ENCODE data around the gene MAPK8IP3. TPM values are rescaled to one million over a fixed set of nuclear protein-coding genes. Genes with fewer than 3 reads are reported as not detected.

The MAPK8IP3 gene
- total and polyA plus RNA-seq, 7 experiments from 2014 or later, result 1.7 to 299 (median 244) TPM

DNA sequence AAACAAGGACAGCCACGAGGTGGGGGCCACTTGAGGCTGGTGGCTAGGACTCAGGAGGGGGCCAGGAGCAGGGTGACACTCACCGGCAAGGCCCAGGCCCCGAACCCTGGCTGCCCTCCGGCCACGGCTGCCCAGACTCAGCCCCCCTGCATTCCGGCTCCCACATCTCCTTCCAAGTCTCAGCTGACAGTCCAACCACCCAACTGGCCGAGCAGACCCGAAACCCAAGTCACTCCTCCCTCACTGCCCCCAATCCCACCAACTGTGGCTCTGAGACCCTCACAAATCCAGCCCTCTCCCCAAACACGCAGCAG lies 111.2 kb downstream of the MAPK8IP3 start:
- Mint-ChIP-seq H3K9me3 (no peaks in the 10 kb centered on the region), H3K27ac (peak overlapping the region in 2 of 9 donors; percentile 33 to 46), H3K4me1 (peaks cover 6 to 14% (median 9%) of the 10 kb centered on the region in 7 donors), H3K4me3 (no peak overlapping the region), H3K36me3 (peaks cover 0 to 12% (median 5%) of the 10 kb centered on the region in 5 donors), H3K27me3 (no peaks in the 10 kb centered on the region)
- ChIA-PET CTCF (no interaction called here), POLR2A (interaction anchor here (1.1 kb wide), 1 partner anchor 37 kb away, joined by 3 read pairs; no protein-coding TSS in a partner anchor)
- H3K27me3 ChIP-seq (ENCODE audit: control insufficient read depth in 2 of 2, insufficient read depth in 2 of 2, low read length in 2 of 2), result no peaks in the 10 kb centered on the region
- DNase-seq (no peak), ATAC-seq (no peak)
- intact Hi-C loops (cut with micrococcal nuclease), result no loop called here
- H3K4me1 ChIP-seq (ENCODE audit: control insufficient read depth in 2 of 2, insufficient read depth in 2 of 2, low read length in 2 of 2), result no peaks in the 10 kb centered on the region
- no peak overlapping the region for H3K27ac ChIP-seq (ENCODE audit: low read depth, low read length)
- peaks cover 5 to 78% (median 16%) of the 10 kb centered on the region in 3 experiments for H3K36me3 ChIP-seq (ENCODE audit: control insufficient read depth in 2 of 3, insufficient read depth in 3 of 3, low read length in 3 of 3)
- H3K9me3 ChIP-seq (ENCODE audit: control insufficient read depth in 2 of 3, low read length in 3 of 3), result no peaks in the 10 kb centered on the region
- H3K4me3 ChIP-seq (ENCODE audit: low read length), result no peak overlapping the region

DNA sequence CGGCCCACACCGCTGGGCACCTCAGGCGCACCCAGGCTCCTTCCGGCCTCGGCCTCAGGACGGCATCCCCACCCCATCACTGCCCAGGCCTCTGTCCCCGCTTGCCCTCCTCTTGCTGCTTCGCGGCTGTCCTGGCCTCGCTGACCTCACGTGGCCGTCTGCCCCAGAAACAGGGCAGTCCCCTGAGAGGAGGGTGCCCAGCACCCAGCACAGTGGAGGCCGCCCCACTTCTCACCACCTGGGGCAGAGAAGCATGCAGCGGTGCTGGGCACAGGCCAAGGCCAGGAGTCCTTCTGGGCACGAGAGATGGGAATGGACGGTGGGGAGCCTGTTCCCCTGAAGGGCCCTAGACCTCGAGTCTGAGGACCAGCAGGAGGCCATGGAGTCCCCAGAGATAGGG lies 111.7 kb downstream of the MAPK8IP3 start:
- Histone ChIP-seq H3K27ac (ENCODE audit: low read depth, low read length) (no peak overlapping the region), H3K36me3 (ENCODE audit: control insufficient read depth in 2 of 3, insufficient read depth in 3 of 3, low read length in 3 of 3) (peaks cover 8 to 83% (median 19%) of the 10 kb centered on the region in 3 experiments), H3K4me3 (ENCODE audit: low read length) (no peak overlapping the region), H3K27me3 (ENCODE audit: control insufficient read depth in 2 of 2, insufficient read depth in 2 of 2, low read length in 2 of 2) (no peaks in the 10 kb centered on the region), H3K9me3 (ENCODE audit: control insufficient read depth in 2 of 3, low read length in 3 of 3) (no peaks in the 10 kb centered on the region), H3K4me1 (ENCODE audit: control insufficient read depth in 2 of 2, insufficient read depth in 2 of 2, low read length in 2 of 2) (no peaks in the 10 kb centered on the region)
- POLR2A ChIA-PET, result no interaction called here
- Mint-ChIP-seq H3K27me3 (no peaks in the 10 kb centered on the region), H3K27ac (no peak overlapping the region), H3K4me3 (no peak overlapping the region), H3K36me3 (peaks cover 0 to 15% (median 5%) of the 10 kb centered on the region in 5 donors), H3K9me3 (no peaks in the 10 kb centered on the region), H3K4me1 (peaks cover 6 to 10% (median 10%) of the 10 kb centered on the region in 7 donors)
- CTCF ChIA-PET, result no interaction called here
- DNase-seq (no peak), ATAC-seq (no peak)
- intact Hi-C loops (cut with micrococcal nuclease), result no loop called here

DNA sequence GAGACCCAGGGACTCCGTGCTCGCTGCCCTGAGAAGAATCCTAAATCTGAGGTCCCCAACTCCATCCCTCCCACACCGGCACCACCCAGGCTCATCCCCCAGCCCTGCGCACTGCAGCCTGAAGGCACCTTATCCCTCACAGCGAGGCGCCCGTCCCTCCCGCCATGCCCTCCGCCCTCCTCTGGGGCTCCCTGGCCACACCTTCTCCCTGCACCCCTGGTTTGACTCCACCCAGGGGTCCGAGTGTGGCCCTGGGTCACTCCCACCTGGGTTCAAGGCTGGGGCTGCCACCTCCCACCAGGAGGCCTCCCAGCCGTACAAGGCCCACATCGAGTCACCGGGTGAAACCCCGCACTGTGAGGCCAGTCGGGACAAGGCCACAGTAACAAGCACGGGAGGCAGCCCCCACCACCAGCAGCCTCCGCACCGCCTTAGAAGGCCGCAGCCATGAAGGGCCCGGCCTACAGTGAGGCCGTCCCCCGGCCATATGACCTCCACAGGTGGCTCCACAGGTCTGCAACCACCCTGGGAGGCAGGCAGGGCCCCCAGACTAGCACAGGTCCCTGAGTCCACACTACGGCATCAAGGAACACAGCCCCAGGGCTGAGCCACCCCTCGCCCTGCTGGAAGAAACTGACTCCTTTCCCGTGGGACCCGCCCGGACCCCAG lies 112.3 kb downstream of the MAPK8IP3 start:
- DNase-seq (no peak), ATAC-seq (no peak)
- CTCF ChIA-PET, result no interaction called here
- Histone ChIP-seq H3K27ac (ENCODE audit: low read depth, low read length) (no peak overlapping the region), H3K4me3 (ENCODE audit: low read length) (no peak overlapping the region), H3K36me3 (ENCODE audit: control insufficient read depth in 2 of 3, insufficient read depth in 3 of 3, low read length in 3 of 3) (peaks cover 8 to 86% (median 19%) of the 10 kb centered on the region in 3 experiments), H3K4me1 (ENCODE audit: control insufficient read depth in 2 of 2, insufficient read depth in 2 of 2, low read length in 2 of 2) (no peaks in the 10 kb centered on the region), H3K27me3 (ENCODE audit: control insufficient read depth in 2 of 2, insufficient read depth in 2 of 2, low read length in 2 of 2) (no peaks in the 10 kb centered on the region), H3K9me3 (ENCODE audit: control insufficient read depth in 2 of 3, low read length in 3 of 3) (no peaks in the 10 kb centered on the region)
- no peak overlapping the region for H3K4me3 Mint-ChIP-seq
- intact Hi-C loops (cut with micrococcal nuclease), result no loop called here
- no peaks in the 10 kb centered on the region for H3K27me3 Mint-ChIP-seq
- peaks cover 2 to 10% (median 4%) of the 10 kb centered on the region in 7 donors for H3K4me1 Mint-ChIP-seq
- H3K27ac Mint-ChIP-seq, result no peak overlapping the region
- no peaks in the 10 kb centered on the region for H3K9me3 Mint-ChIP-seq
- H3K36me3 Mint-ChIP-seq, result peaks cover 0 to 16% (median 5%) of the 10 kb centered on the region in 5 donors
- POLR2A ChIA-PET, result no interaction called here

DNA sequence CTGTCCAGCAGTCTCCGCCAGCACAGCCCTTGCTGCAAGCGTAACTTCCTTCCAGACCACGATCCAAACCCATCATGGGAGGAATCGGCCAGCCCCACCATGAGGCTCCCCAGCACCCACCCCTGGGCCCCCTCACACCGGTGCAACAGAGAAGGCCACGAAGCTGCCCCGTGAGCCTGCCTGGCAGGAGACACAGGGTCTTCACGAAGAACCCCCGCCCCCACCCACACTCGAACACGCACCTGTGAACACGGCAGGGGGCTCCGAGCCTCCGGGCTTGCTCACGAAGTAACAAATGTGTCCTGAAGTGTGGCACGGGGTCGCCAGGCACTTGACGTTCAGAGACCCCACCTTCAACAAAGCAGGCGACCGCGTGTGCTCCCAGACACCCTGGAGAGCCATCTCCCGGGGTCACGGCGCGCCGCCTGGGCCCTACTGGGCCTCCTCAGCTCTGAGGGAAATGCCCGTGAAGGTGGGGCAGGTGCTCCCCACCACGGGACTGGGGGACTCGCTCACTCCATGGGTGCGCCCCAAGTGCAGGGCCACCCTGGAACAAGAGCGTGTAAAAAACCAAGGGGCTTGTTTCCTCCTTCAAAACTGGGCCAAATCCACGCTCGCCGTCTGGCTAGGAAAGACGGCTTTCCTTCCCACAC lies 113.0 kb downstream of the MAPK8IP3 start:
- Mint-ChIP-seq H3K27me3 (no peaks in the 10 kb centered on the region), H3K27ac (peak overlapping the region in 2 of 9 donors; percentile 41 to 71), H3K9me3 (no peaks in the 10 kb centered on the region), H3K36me3 (peaks cover 0 to 16% (median 5%) of the 10 kb centered on the region in 5 donors), H3K4me3 (no peak overlapping the region), H3K4me1 (peaks cover 0 to 14% (median 5%) of the 10 kb centered on the region in 7 donors)
- DNase-seq (no peak), ATAC-seq (no peak)
- intact Hi-C loops (cut with micrococcal nuclease), result no loop called here
- Histone ChIP-seq H3K4me3 (ENCODE audit: low read length) (no peak overlapping the region), H3K4me1 (ENCODE audit: control insufficient read depth in 2 of 2, insufficient read depth in 2 of 2, low read length in 2 of 2) (peaks cover 0 to 4% of the 10 kb centered on the region in 2 donors), H3K36me3 (ENCODE audit: control insufficient read depth in 2 of 3, insufficient read depth in 3 of 3, low read length in 3 of 3) (peaks cover 8 to 79% (median 19%) of the 10 kb centered on the region in 3 experiments), H3K9me3 (ENCODE audit: control insufficient read depth in 2 of 3, low read length in 3 of 3) (no peaks in the 10 kb centered on the region), H3K27ac (ENCODE audit: low read depth, low read length) (no peak overlapping the region), H3K27me3 (ENCODE audit: control insufficient read depth in 2 of 2, insufficient read depth in 2 of 2, low read length in 2 of 2) (no peaks in the 10 kb centered on the region)
- POLR2A ChIA-PET, result no interaction called here
- CTCF ChIA-PET, result no interaction called here

DNA sequence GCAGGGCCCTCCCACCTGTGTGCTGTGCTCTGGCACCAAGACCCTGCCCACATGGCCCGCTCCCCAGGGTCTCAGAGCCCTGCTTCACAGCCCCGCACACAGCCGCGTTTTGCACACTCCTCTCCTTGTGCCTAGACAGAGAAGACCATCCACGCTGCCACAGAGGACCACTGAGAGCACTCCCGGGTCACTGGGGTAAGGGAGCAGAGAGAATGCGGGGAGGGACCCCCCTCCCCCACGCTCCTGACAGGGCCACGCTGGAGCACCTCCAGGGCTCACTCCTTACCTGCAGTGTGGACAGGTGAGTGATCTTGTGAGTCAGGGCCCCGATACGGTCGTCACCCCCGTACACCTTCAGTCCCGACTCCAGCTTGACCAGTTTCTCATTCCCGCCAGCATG lies 113.6 kb downstream of the MAPK8IP3 start:
- peaks cover 4 to 19% (median 11%) of the 10 kb centered on the region in 7 donors for H3K4me1 Mint-ChIP-seq
- Histone ChIP-seq H3K4me3 (ENCODE audit: low read length) (no peak overlapping the region), H3K4me1 (ENCODE audit: control insufficient read depth in 2 of 2, insufficient read depth in 2 of 2, low read length in 2 of 2) (peaks cover 0 to 9% of the 10 kb centered on the region in 2 donors), H3K27me3 (ENCODE audit: control insufficient read depth in 2 of 2, insufficient read depth in 2 of 2, low read length in 2 of 2) (no peaks in the 10 kb centered on the region), H3K27ac (ENCODE audit: low read depth, low read length) (no peak overlapping the region), H3K9me3 (ENCODE audit: control insufficient read depth in 2 of 3, low read length in 3 of 3) (no peaks in the 10 kb centered on the region), H3K36me3 (ENCODE audit: control insufficient read depth in 2 of 3, insufficient read depth in 3 of 3, low read length in 3 of 3) (peaks cover 8 to 82% (median 19%) of the 10 kb centered on the region in 3 experiments)
- CTCF ChIA-PET, result interaction anchor here (0.6 kb wide), 1 partner anchor 463 kb away, joined by 3 read pairs; no protein-coding TSS in a partner anchor
- DNase-seq (no peak), ATAC-seq (no peak)
- H3K27ac Mint-ChIP-seq, result peak overlapping the region in 2 of 9 donors; percentile 36 to 71
- no peaks in the 10 kb centered on the region for H3K27me3 Mint-ChIP-seq
- no peak overlapping the region for H3K4me3 Mint-ChIP-seq
- H3K36me3 Mint-ChIP-seq, result peaks cover 0 to 16% (median 5%) of the 10 kb centered on the region in 5 donors
- intact Hi-C loops (cut with micrococcal nuclease), result no loop called here
- POLR2A ChIA-PET, result no interaction called here
- no peaks in the 10 kb centered on the region for H3K9me3 Mint-ChIP-seq

Small RNAs within 50 kb of the gene (microRNA-seq; reads per million reads assigned to microRNA genes)
- gene MIR3177 (ENCODE audit: borderline microRNAs expressed), result not detected

Other genes starting within 250 kb of the MAPK8IP3 start
- gene CLCN7, start 231.2 kb upstream of the MAPK8IP3 start, total RNA-seq, result 100 to 1,000 TPM in 4 of 5 experiments, 10 to 100 TPM in 1; 74.8 to 140 (median 115) TPM
- 10 to 100 TPM; 17.0 to 35.1 TPM for gene CLCN7, start 231.2 kb upstream of the MAPK8IP3 start, polyA plus RNA-seq
- under 1 TPM in 2 of 5 experiments, not detected in 3; 0.24 to 0.64 TPM for gene PTX4, start 217.3 kb upstream of the MAPK8IP3 start, total RNA-seq
- gene PTX4, start 217.3 kb upstream of the MAPK8IP3 start, polyA plus RNA-seq, result not detected
- gene TELO2, start 212.8 kb upstream of the MAPK8IP3 start, total RNA-seq, result 10 to 100 TPM; 46.9 to 58.9 (median 50.3) TPM
- gene TELO2, start 212.8 kb upstream of the MAPK8IP3 start, polyA plus RNA-seq, result 10 to 100 TPM; 10.5 to 18.7 TPM
- 100 to 1,000 TPM in 2 of 5 experiments, 10 to 100 TPM in 3; 26.3 to 162 (median 47.5) TPM for gene TMEM204, start 172.5 kb upstream of the MAPK8IP3 start, total RNA-seq
- gene TMEM204, start 172.5 kb upstream of the MAPK8IP3 start, polyA plus RNA-seq, result 100 to 1,000 TPM; 152 to 186 TPM
- gene IFT140, start 94.1 kb upstream of the MAPK8IP3 start, total RNA-seq, result 10 to 100 TPM in 1 of 5 experiments, 1 to 10 TPM in 4; 7.3 to 10.6 (median 8.1) TPM
- gene IFT140, start 94.1 kb upstream of the MAPK8IP3 start, polyA plus RNA-seq, result 10 to 100 TPM in 1 of 2 donors, 1 to 10 TPM in 1; 8.9 to 13.5 TPM
- gene CRAMP1, start 93.8 kb upstream of the MAPK8IP3 start, total RNA-seq, result 10 to 100 TPM; 27.0 to 33.2 (median 31.3) TPM
- 1 to 10 TPM; 2.1 to 5.0 TPM for gene CRAMP1, start 93.8 kb upstream of the MAPK8IP3 start, polyA plus RNA-seq
- gene JPT2, start 27.9 kb upstream of the MAPK8IP3 start, total RNA-seq, result 10 to 100 TPM; 12.6 to 67.2 (median 36.4) TPM
- gene JPT2, start 27.9 kb upstream of the MAPK8IP3 start, polyA plus RNA-seq, result 10 to 100 TPM; 13.0 to 17.5 TPM
- 10 to 100 TPM; 49.4 to 81.5 (median 58.2) TPM for gene NME3, start 65.3 kb downstream of the MAPK8IP3 start, total RNA-seq
- 10 to 100 TPM; 70.6 to 71.9 TPM for gene NME3, start 65.3 kb downstream of the MAPK8IP3 start, polyA plus RNA-seq
- gene EME2, start 66.6 kb downstream of the MAPK8IP3 start, total RNA-seq, result 10 to 100 TPM; 32.2 to 47.5 (median 36.8) TPM
- gene EME2, start 66.6 kb downstream of the MAPK8IP3 start, polyA plus RNA-seq, result 1 to 10 TPM in 1 of 2 donors, under 1 TPM in 1; 0.59 to 3.8 TPM
- gene MRPS34, start 66.9 kb downstream of the MAPK8IP3 start, total RNA-seq, result 100 to 1,000 TPM in 1 of 5 experiments, 10 to 100 TPM in 4; 41.6 to 115 (median 49.5) TPM
- gene MRPS34, start 66.9 kb downstream of the MAPK8IP3 start, polyA plus RNA-seq, result 100 to 1,000 TPM; 124 to 162 TPM
- 100 to 1,000 TPM in 2 of 5 experiments, 10 to 100 TPM in 3; 38.2 to 127 (median 72.3) TPM for gene SPSB3, start 76.4 kb downstream of the MAPK8IP3 start, total RNA-seq
- 10 to 100 TPM; 38.7 to 58.9 TPM for gene SPSB3, start 76.4 kb downstream of the MAPK8IP3 start, polyA plus RNA-seq
- gene NUBP2, start 76.8 kb downstream of the MAPK8IP3 start, total RNA-seq, result 10 to 100 TPM; 39.3 to 60.2 (median 48.6) TPM
- 10 to 100 TPM; 96.7 to 98.9 TPM for gene NUBP2, start 76.8 kb downstream of the MAPK8IP3 start, polyA plus RNA-seq
- gene IGFALS, start 87.5 kb downstream of the MAPK8IP3 start, total RNA-seq, result 1 to 10 TPM in 3 of 5 experiments, under 1 TPM in 2; 0.19 to 1.5 (median 1.1) TPM
- under 1 TPM in 1 of 2 donors, not detected in 1; 0.40 TPM for gene IGFALS, start 87.5 kb downstream of the MAPK8IP3 start, polyA plus RNA-seq
- 10 to 100 TPM; 46.2 to 72.9 (median 48.9) TPM for gene HAGH, start 120.6 kb downstream of the MAPK8IP3 start, total RNA-seq
- 10 to 100 TPM; 39.4 to 62.4 TPM for gene HAGH, start 120.6 kb downstream of the MAPK8IP3 start, polyA plus RNA-seq
- 10 to 100 TPM in 1 of 5 experiments, 1 to 10 TPM in 4; 7.8 to 12.9 (median 9.7) TPM for gene FAHD1, start 121.0 kb downstream of the MAPK8IP3 start, total RNA-seq
- 10 to 100 TPM; 27.5 to 28.6 TPM for gene FAHD1, start 121.0 kb downstream of the MAPK8IP3 start, polyA plus RNA-seq
- not detected for gene MEIOB, start 166.0 kb downstream of the MAPK8IP3 start, total RNA-seq
- gene MEIOB, start 166.0 kb downstream of the MAPK8IP3 start, polyA plus RNA-seq, result not detected
- gene HS3ST6, start 212.2 kb downstream of the MAPK8IP3 start, total RNA-seq, result not detected
- gene HS3ST6, start 212.2 kb downstream of the MAPK8IP3 start, polyA plus RNA-seq, result not detected
- gene MSRB1, start 237.0 kb downstream of the MAPK8IP3 start, total RNA-seq, result 10 to 100 TPM in 2 of 5 experiments, 1 to 10 TPM in 3; 5.5 to 27.0 (median 8.2) TPM
- 10 to 100 TPM; 15.6 to 15.8 TPM for gene MSRB1, start 237.0 kb downstream of the MAPK8IP3 start, polyA plus RNA-seq
- not detected for gene RPL3L, start 248.5 kb downstream of the MAPK8IP3 start, total RNA-seq
- gene RPL3L, start 248.5 kb downstream of the MAPK8IP3 start, polyA plus RNA-seq, result not detected